H1 (cell line): ENCODE data around the gene SFTPB. TPM values are rescaled to one million over a fixed set of nuclear protein-coding genes. Genes with fewer than 3 reads are reported as not detected.

ENCODE experiments used
- CTCF ChIA-PET: fragments of 300-600 bp; sonication (Branson Sonifier 250); formaldehyde crosslinking; loops from one replicate; lab custom pipeline; 2021; ENCODE audit not compliant: partially characterized antibody; lab: Charles Lee
- POLR2A ChIA-PET: fragments of 300-600 bp; sonication (Branson Sonifier 250); formaldehyde crosslinking; loops from one replicate; lab custom pipeline; 2021; ENCODE audit warnings: inconsistent platforms; ENCODE audit not compliant: partially characterized antibody; lab: Charles Lee
- DNase-seq, 2 experiments: peaks; one replicate each; pipeline versions ENCODE4 v3.0.0 to v3.0.0-alpha.2; 2010 to 2022; ENCODE audit warnings: low spot score in 2 of 2, low read depth in 1 of 2, mixed read lengths in 1 of 2
- FAIRE-seq: peaks from 2 replicates; lab custom pipeline; 2011; peaks lifted over from hg19 to GRCh38; lab: Jason Lieb, UNC
- H2AFZ ChIP-seq: 2 replicates; pipeline ENCODE4 v1.8.1; 2012; ENCODE audit warnings: low read length, inconsistent platforms
- H2AK5ac ChIP-seq: 2 replicates; pipeline ENCODE4 v1.6.1; 2013; ENCODE audit warnings: low read depth, low read length
- H2BK120ac ChIP-seq: replicated peaks from 2 replicates; pipeline ENCODE3; 2013; ENCODE audit warnings: low read depth, low read length, inconsistent platforms
- H2BK12ac ChIP-seq: 2 replicates; pipeline ENCODE4 v1.6.1; 2013; ENCODE audit warnings: low read depth, low read length
- H2BK15ac ChIP-seq: 2 replicates; pipeline ENCODE4 v1.6.1; 2013; ENCODE audit warnings: low read length
- H2BK20ac ChIP-seq: 2 replicates; pipeline ENCODE4 v1.6.1; 2013; ENCODE audit warnings: low read length
- H2BK5ac ChIP-seq: 2 replicates; pipeline ENCODE4 v1.6.1; 2013; ENCODE audit warnings: low read depth, low read length
- H3K14ac ChIP-seq: 2 replicates; pipeline ENCODE4 v1.6.1; 2013; ENCODE audit warnings: inconsistent platforms; ENCODE audit not compliant: insufficient read length
- H3K18ac ChIP-seq: 2 replicates; pipeline ENCODE4 v1.6.1; 2013; ENCODE audit warnings: low read length; ENCODE audit errors: extremely low read depth
- H3K23ac ChIP-seq: 2 replicates; pipeline ENCODE4 v1.6.1; 2013; ENCODE audit warnings: inconsistent platforms; ENCODE audit not compliant: insufficient read length
- H3K23me2 ChIP-seq: 2 replicates; pipeline ENCODE4 v1.6.1; 2013; ENCODE audit warnings: low read depth, low read length
- H3K27ac ChIP-seq: 2 replicates; pipeline ENCODE4 v1.6.1; 2011; ENCODE audit warnings: low read depth, low read length, inconsistent platforms
- H3K27me3 ChIP-seq, 4 experiments: replicated peaks in 1 of 4; 1 replicate in 1 of 4; 2 replicates in 3 of 4; pipeline versions ENCODE4 v1.6.1 to v1.8.1; 2011 to 2013; ENCODE audit warnings: low read length in 3 of 4, mild to moderate bottlenecking in 3 of 4, inconsistent platforms in 2 of 4, mixed read lengths in 2 of 4, moderate library complexity in 1 of 4; ENCODE audit not compliant: control insufficient read depth in 3 of 4, insufficient read depth in 3 of 4; ENCODE audit errors: extremely low read depth in 1 of 4
- H3K36me3 ChIP-seq, 4 experiments: 2 replicates each; pipeline versions ENCODE4 v1.6.1 to v1.8.1; 2011 to 2013; ENCODE audit warnings: mild to moderate bottlenecking in 4 of 4, low read length in 3 of 4, moderate library complexity in 2 of 4, control low read depth in 1 of 4, inconsistent platforms in 1 of 4; ENCODE audit not compliant: insufficient read depth in 4 of 4, control insufficient read depth in 2 of 4
- H3K4ac ChIP-seq: replicated peaks from 2 replicates; pipeline ENCODE3; 2013; ENCODE audit warnings: low read length, low read depth, mixed read lengths, inconsistent platforms; ENCODE audit not compliant: insufficient read length
- H3K4me1 ChIP-seq, 4 experiments: replicated peaks in 1 of 4; 1 replicate in 1 of 4; 2 replicates in 3 of 4; pipeline versions ENCODE4 v1.6.1 to v1.8.1; 2011 to 2013; ENCODE audit warnings: low read length in 3 of 4, inconsistent platforms in 2 of 4, mixed read lengths in 1 of 4; ENCODE audit not compliant: insufficient read depth in 4 of 4, control insufficient read depth in 3 of 4
- H3K4me2 ChIP-seq, 2 experiments: 2 replicates each; pipeline versions ENCODE4 v1.6.1 to v1.8.1; 2011 to 2013; ENCODE audit warnings: low read depth in 2 of 2, low read length in 2 of 2, control low read depth in 1 of 2, inconsistent platforms in 1 of 2, mild to moderate bottlenecking in 1 of 2; ENCODE audit not compliant: insufficient read depth in 1 of 2
- H3K4me3 ChIP-seq, 4 experiments: fragments of 200-600, 300-600 bp in 1 of 4; sonication (generic), shearing (Covaris generic), sonication (Bioruptor Twin) in 1 of 4; 2 replicates each; pipeline versions ENCODE4 v1.5.1 to v1.8.1; 2011 to 2016; ENCODE audit warnings: low read length in 4 of 4, low read depth in 3 of 4, control low read depth in 2 of 4, inconsistent platforms in 2 of 4, mild to moderate bottlenecking in 2 of 4, mixed read lengths in 1 of 4, moderate library complexity in 1 of 4; ENCODE audit not compliant: insufficient read depth in 2 of 4; ENCODE audit errors: extremely low read depth in 1 of 4
- H3K56ac ChIP-seq: replicated peaks from 2 replicates; pipeline ENCODE3; 2013; ENCODE audit warnings: low read depth, mild to moderate bottlenecking, mixed read lengths, low read length, inconsistent platforms; ENCODE audit not compliant: insufficient read length
- H3K79me1 ChIP-seq: 2 replicates; pipeline ENCODE4 v1.6.1; 2013; ENCODE audit warnings: low read depth, low read length, control low read depth
- H3K79me2 ChIP-seq, 2 experiments: 2 replicates each; pipeline versions ENCODE4 v1.6.1 to v1.8.1; 2012 to 2013; ENCODE audit warnings: low read length in 2 of 2, mild to moderate bottlenecking in 2 of 2, inconsistent platforms in 1 of 2; ENCODE audit not compliant: insufficient read depth in 2 of 2, control insufficient read depth in 1 of 2
- H3K9ac ChIP-seq, 4 experiments: replicated peaks in 1 of 4; 1 replicate in 1 of 4; 2 replicates in 3 of 4; pipeline versions ENCODE4 v1.6.1 to v1.8.1; 2011 to 2013; ENCODE audit warnings: low read depth in 3 of 4, low read length in 3 of 4, control low read depth in 2 of 4, mild to moderate bottlenecking in 2 of 4, moderate library complexity in 2 of 4, inconsistent platforms in 1 of 4; ENCODE audit errors: extremely low read depth in 1 of 4
- H3K9me3 ChIP-seq, 2 experiments: 2 replicates each; pipeline versions ENCODE4 v1.6.1 to v1.8.1; 2012 to 2013; ENCODE audit warnings: mild to moderate bottlenecking in 2 of 2, moderate library complexity in 2 of 2, control low read depth in 1 of 2, inconsistent platforms in 1 of 2, low read depth in 1 of 2, low read length in 1 of 2, mixed read lengths in 1 of 2; ENCODE audit not compliant: insufficient read depth in 2 of 2
- H4K20me1 ChIP-seq, 2 experiments: replicated peaks in 1 of 2; 2 replicates each; pipeline versions ENCODE3 to v1.8.1; 2011 to 2013; ENCODE audit warnings: inconsistent platforms in 2 of 2, low read length in 2 of 2, mild to moderate bottlenecking in 1 of 2; ENCODE audit not compliant: insufficient read depth in 2 of 2, control insufficient read depth in 1 of 2
- H4K5ac ChIP-seq: 2 replicates; pipeline ENCODE4 v1.6.1; 2013; ENCODE audit warnings: low read length, low read depth, mixed read lengths, inconsistent platforms; ENCODE audit not compliant: insufficient read length
- H4K8ac ChIP-seq: 2 replicates; pipeline ENCODE4 v1.8.0; 2013; ENCODE audit warnings: mild to moderate bottlenecking, moderate library complexity, low read length, inconsistent platforms; ENCODE audit not compliant: insufficient read depth; ENCODE audit errors: extremely low read depth
- H4K91ac ChIP-seq: replicated peaks from 2 replicates; pipeline ENCODE3; 2013; ENCODE audit warnings: low read length, mixed read lengths, inconsistent platforms; ENCODE audit not compliant: insufficient read length
- ASH2L ChIP-seq: fragments of 200-600, 300-600 bp; sonication (generic); IDR thresholded peaks from one replicate; pipeline ENCODE4 v1.7.1; 2017; ENCODE audit warnings: low read length
- CHD2 ChIP-seq: IDR thresholded peaks from 2 replicates; pipeline ENCODE4 v1.6.1; 2012; ENCODE audit warnings: low read length, improper control_type of control experiment
- CREB1 ChIP-seq: IDR thresholded peaks from 2 replicates; pipeline ENCODE4 v1.6.1; 2012; ENCODE audit warnings: inconsistent platforms
- JUND ChIP-seq: IDR thresholded peaks from 2 replicates; pipeline ENCODE4 v1.6.1; 2011; ENCODE audit warnings: mild to moderate bottlenecking, improper control_type of control experiment, low read length
- NANOG ChIP-seq: IDR thresholded peaks from 2 replicates; pipeline ENCODE4 v1.6.1; 2011; ENCODE audit warnings: low read length, low read depth, mild to moderate bottlenecking, inconsistent platforms; ENCODE audit not compliant: insufficient read depth, poor library complexity, severe bottlenecking
- PHF8 ChIP-seq: fragments of 200-600 bp; sonication (generic); conservative IDR thresholded peaks from 2 replicates; pipeline ENCODE4 v1.7.1; 2012; ENCODE audit warnings: low read depth, mild to moderate bottlenecking, inconsistent platforms, low read length, moderate library complexity
- POLR2AphosphoS5 ChIP-seq: IDR thresholded peaks from 2 replicates; pipeline ENCODE4 v1.6.1; 2011; ENCODE audit warnings: low read depth, low read length
- SP1 ChIP-seq: IDR thresholded peaks from 2 replicates; pipeline ENCODE4 v1.6.1; 2011; ENCODE audit warnings: low read depth, low read length
- TAF7 ChIP-seq: optimal IDR thresholded peaks from 2 replicates; pipeline ENCODE3; 2011; ENCODE audit warnings: low read depth, mild to moderate bottlenecking, inconsistent platforms, low read length, moderate library complexity, borderline replicate concordance
- TCF12 ChIP-seq: IDR thresholded peaks from 2 replicates; pipeline ENCODE4 v1.6.1; 2011; ENCODE audit warnings: low read depth, mild to moderate bottlenecking, low read length
- TEAD4 ChIP-seq: IDR thresholded peaks from 2 replicates; pipeline ENCODE4 v1.6.1; 2012; ENCODE audit warnings: low read depth, low read length, inconsistent platforms, mixed read lengths
- WGBS, 2 experiments: shearing (Covaris generic) in 1 of 2; methylation state at CpG; one replicate each; pipeline versions ENCODE4 v1.1.6 to v1.1.7; 2013 to 2015; ENCODE audit warnings: low lambda C conversion rate in 2 of 2, mixed read lengths in 2 of 2, inconsistent platforms in 1 of 2, low coverage in 1 of 2, missing lambda C conversion rate in 1 of 2; ENCODE audit not compliant: insufficient replicate concordance in 2 of 2, insufficient coverage in 1 of 2, insufficient read length in 1 of 2; ENCODE audit errors: extremely low coverage in 1 of 2, missing lambda C conversion rate in 1 of 2; 5-methylcytosine and 5-hydroxymethylcytosine counted together
- polyA plus RNA-seq, 7 experiments: library from polyadenylated mRNA; depleted of rRNA in 3 of 7; stranded (reverse) in 5 of 7; unstranded in 2 of 7; fragments of >200 nt in 5 of 7; fragments of 200-250 nt in 2 of 7; gene quantifications; 1 replicate in 5 of 7; 2 replicates in 1 of 7; 4 replicates in 1 of 7; pipeline versions ENCODE4 v1.2.1 to v1.2.3, GENCODE V29; 2011 to 2013; ENCODE audit warnings: missing spikeins in 2 of 7, mixed read lengths in 2 of 7
- total RNA-seq: library from RNA; stranded (reverse); fragmentation: NEBNext Ultra II Directional; extraction: Animal tissue kit (Norgen Biotek cat#: 25700); gene quantifications from 2 replicates; pipeline ENCODE4 v1.2.1, GENCODE V29; 2021

Gene SFTPB
- total and polyA plus RNA-seq, 2 of the 8 experiments (the other 6 are each of a cell fraction or from before 2014, with no cell fraction given), result not detected

- peaks cover 0 to 2% of the 10 kb centered on the region in 2 experiments for H4K20me1 ChIP-seq
- no peak for FAIRE-seq
- H2BK120ac ChIP-seq, result no peak overlapping the region
- ChIA-PET CTCF (interaction anchor here (0.6 to 7.5 kb wide), 4 partner anchors 11 to 65 kb away, joined by 3 to 80 read pairs (median 28); partner anchors contain the start of gene GNLY), POLR2A (no interaction called here)
- no peaks in the 10 kb centered on the region for H3K36me3 ChIP-seq
- 100% methylated on average over 1 of the region's 1 CpG; no CpG with 5 or more reads in 1 of the 2 experiments for WGBS, 2 experiments
- TF ChIP-seq JUND, result no peak
- TF ChIP-seq POLR2AphosphoS5, result no peak
- no peak for TF ChIP-seq PHF8
- no peak for TF ChIP-seq TCF12
- TF ChIP-seq CHD2, result no peak
- no peak for TF ChIP-seq CREB1
- no peak for TF ChIP-seq SP1
- no peak for TF ChIP-seq ASH2L
- TF ChIP-seq TAF7, result no peak
- no peak for TF ChIP-seq TEAD4
- TF ChIP-seq NANOG, result no peak
- no peak overlapping the region for H3K14ac ChIP-seq
- no peaks in the 10 kb centered on the region for H3K9me3 ChIP-seq
- H3K4me3 ChIP-seq, result no peak overlapping the region
- H2AFZ ChIP-seq, result no peak overlapping the region
- no peak overlapping the region for H2BK12ac ChIP-seq
- DNase-seq, result no peak
- no peak overlapping the region for H2BK5ac ChIP-seq
- no peak overlapping the region for H3K27ac ChIP-seq
- no peak overlapping the region for H3K23ac ChIP-seq
- H4K91ac ChIP-seq, result no peak overlapping the region
- peaks cover 0 to 7% (median 1%) of the 10 kb centered on the region in 4 experiments; a peak in 1 of 7 replicates for H3K4me1 ChIP-seq
- H3K9ac ChIP-seq, result no peak overlapping the region
- no peak overlapping the region for H3K4me2 ChIP-seq
- no peak overlapping the region for H3K4ac ChIP-seq
- H3K27me3 ChIP-seq, result no peaks in the 10 kb centered on the region; a peak in 1 of 7 replicates
- no peak overlapping the region for H3K56ac ChIP-seq
- no peak overlapping the region for H4K5ac ChIP-seq
- H3K18ac ChIP-seq, result no peak overlapping the region
- no peak overlapping the region for H2BK20ac ChIP-seq
- H4K8ac ChIP-seq, result no peak overlapping the region
- H3K79me2 ChIP-seq, result no peaks in the 10 kb centered on the region
- no peak overlapping the region for H2BK15ac ChIP-seq
- peaks cover 4% of the 10 kb centered on the region; the same call in 1 of the 2 replicates for H3K23me2 ChIP-seq
- no peaks in the 10 kb centered on the region for H3K79me1 ChIP-seq
- no peak overlapping the region for H2AK5ac ChIP-seq
These were observed 13.8 kb upstream of the SFTPB start for GRCh38 chr2:85681776-85682175.
